ENCODE results near the gene KNTC1.
"Not testable (repeated sequence)": the region's sequence is repeated elsewhere in the genome, so short reads cannot be mapped to it uniquely, and the experiment has no call there.

KNTC1 gene

GRCh38 chr12:122526683-122527477, at the start of gene KNTC1, which contains the start of gene RSRC2:
KNTC1 (plus strand) TSS chr12:122527249; CDS start chr12:122530064, 2,815 bp downstream.
RSRC2 (minus strand) TSS chr12:122526936; CDS start chr12:122526853, 83 bp downstream.
- peak; percentile 99 for DNase-seq (ENCODE audit: low read depth)

- no peak for DNase-seq (ENCODE audit: low read depth)
These were observed 46.3 kb upstream of the KNTC1 start for GRCh38 chr12:122480753-122481152.

DNA sequence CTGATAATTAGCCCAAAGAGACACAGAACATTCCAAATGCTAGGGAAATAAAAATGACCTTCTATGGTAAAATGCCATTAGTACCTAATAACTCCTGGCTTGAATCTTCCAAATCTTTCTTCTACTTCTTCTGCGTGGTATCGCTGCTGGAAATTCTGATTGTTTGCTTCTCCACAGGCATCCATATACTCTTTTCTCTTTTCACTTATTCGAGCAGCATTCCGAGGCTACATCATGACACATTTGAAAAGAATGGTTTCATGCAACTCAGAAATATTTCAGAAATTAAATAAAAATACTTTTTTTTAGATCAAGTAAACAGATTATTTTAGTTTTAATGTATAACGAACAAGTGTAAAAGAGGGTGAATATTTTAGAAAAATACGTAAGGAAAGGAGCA, 45.2 kb upstream of the KNTC1 start:
- no peak for DNase-seq (ENCODE audit: low read depth)

DNA sequence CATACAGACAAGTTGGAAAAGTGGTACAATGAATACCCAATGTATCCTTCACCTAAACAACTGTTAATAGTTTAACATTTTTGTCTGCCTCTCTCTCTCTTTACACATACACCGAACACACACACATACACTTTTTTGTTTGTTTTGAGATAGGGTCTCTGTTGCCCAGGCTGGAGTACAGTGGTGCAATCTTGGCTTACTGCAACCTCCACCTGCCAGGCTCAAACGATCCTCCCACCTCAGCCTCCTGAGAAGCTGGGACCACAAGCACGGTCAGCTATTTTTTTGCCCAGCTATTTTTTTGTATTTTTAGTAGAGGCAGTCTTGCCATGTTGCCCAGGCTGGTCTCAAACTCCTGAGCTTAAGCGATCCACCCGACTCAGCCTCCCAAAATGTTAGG, 43.1 kb upstream of the KNTC1 start:
- DNase-seq (ENCODE audit: low read depth): no peak

DNA sequence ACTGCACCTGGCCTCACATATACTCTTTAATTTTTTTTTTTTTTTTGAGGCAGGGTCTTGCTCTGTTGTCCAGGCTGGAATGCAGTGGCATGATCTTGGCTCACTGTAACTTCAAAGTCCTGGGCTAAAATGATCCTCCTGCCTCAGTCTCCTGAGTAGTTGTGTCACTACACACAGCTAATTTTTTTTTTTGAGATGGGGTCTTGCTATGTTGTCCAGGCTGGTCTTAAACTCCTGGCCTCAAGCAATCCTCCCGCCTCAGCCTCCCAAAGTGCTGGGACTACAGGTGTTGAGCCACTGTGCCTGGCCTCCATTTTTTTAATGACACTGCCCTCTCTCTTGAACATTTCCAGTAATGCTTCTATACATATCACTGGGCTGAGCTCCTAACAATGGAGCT, 42.7 kb upstream of the KNTC1 start:
- DNase-seq (ENCODE audit: low read depth): not testable (repeated sequence)

DNA sequence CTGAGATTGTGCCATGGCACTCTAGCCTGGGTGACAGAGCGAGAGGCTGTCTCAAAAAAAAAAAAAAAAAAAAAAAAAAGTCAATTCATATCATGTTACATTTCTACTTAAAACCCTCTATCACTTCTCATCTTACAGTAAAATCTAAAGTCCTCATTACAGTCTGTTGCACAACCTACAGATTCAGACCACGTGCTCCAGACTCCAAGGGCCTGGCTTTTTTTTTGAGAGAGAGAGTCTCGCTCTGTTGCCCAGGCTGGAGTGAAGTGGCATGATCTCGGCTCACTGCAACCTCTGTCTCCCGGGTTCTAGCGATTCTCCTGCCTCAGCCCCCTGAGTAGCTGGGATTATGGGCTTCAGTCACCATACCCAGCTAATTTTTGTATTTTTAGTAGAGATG, 40.7 kb upstream of the KNTC1 start:
- not testable (repeated sequence) for DNase-seq (ENCODE audit: low read depth)

GRCh38 chr12:122486805-122487426, 40.1 kb upstream of the KNTC1 start:
- DNase-seq (ENCODE audit: low read depth): no peak

- DNase-seq (ENCODE audit: low read depth): not testable (repeated sequence)
These were observed 39.2 kb upstream of the KNTC1 start for GRCh38 chr12:122487807-122488206.

DNA sequence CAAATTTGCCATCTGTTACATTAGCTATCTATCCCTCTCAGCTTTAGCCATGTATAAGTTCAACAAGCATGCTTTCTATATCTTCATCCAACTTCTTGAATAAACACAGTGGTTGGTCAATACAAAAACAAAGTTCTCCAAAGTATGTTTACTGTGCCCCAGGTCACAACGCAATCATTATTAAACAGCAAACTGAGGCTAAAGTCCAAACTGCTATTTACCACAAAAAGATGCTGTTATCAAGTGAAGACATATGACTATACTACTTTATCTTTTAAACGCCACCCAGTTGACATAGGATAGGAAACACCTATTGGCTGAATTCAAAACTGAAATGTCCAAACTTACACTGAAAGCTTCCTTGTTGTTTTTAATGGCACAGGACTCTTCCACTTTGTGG, 38.0 kb upstream of the KNTC1 start:
- DNase-seq (ENCODE audit: low read depth): no peak

GRCh38 chr12:122491991-122492390, 35.1 kb upstream of the KNTC1 start:
- DNase-seq (ENCODE audit: low read depth): no peak

- DNase-seq (ENCODE audit: low read depth): not testable (repeated sequence)
These were observed 33.8 kb upstream of the KNTC1 start for GRCh38 chr12:122493222-122493621.

- DNase-seq (ENCODE audit: low read depth): no peak
These were observed 31.8 kb upstream of the KNTC1 start for GRCh38 chr12:122495258-122495657.

DNA sequence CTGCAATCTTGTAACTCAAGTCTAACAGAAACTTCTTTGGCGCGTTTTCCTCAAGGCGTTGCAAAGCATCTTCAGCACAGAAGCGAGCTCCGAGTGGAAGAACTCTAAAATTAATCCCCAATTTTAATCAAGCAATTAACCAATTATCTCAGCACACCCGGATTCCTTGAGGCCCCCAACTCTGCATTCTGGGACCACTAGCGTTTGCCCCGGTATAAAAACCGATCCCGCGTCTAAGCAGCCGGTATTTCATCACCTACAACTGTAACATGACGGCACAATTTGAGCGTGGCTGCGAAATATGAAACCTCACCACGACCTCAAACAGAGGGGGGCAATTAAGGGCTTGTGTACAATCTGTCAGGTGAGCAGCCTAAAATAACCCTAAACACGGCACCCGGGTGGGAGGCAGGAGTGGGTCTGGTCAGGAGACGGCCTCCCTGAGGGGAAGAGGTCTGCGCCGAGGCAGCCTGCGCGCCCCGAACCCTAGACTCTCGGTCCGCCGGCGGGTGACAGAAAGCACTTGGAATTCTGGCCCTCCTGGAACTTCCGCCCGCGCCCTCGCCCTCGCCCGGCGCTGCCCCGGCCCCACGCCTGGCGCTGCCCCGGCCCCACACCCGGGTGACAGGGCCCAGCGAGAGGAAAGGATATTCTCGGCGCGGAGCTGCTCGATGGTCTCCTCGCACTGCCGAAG, 26.9 kb upstream of the KNTC1 start:
- peak; percentile 47 for DNase-seq (ENCODE audit: low read depth)

DNA sequence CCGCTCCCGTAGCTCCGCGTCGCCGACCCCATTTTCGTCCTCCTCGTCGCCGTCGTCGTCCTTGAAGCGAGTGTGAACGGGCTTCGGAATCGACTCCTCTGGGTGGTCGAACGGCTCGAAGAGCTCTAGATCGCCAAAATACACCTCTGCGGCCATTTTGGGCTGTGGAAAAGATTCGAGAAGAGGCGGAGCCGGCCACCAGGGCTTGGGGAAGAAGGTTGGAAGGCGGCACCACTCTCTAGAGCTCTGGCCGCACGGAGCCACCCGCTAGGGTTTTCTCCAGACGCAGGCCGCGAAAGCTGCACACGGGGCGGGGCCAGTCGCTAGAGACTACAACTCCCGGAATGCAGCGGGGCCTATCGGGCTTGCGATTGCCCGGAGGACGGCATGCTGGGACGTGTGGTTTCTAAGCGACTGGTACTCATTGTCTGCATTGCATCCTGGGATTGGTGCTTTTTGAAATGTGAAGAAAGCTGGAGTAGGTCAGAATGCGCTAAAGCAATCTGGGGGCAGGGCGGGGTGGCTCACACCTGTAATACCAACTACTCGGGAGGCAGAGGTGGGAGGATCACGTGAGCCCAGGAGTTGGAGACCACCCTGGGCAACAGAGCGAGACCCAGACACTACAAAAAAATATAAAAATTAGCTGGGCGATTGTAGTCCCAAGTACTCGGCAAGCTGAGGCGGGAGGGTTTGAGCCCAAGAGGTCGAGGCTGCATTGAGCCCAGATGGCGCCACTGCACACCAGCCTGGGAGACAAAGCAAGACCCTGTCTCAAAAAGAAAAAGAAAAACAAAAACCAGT, 26.2 kb upstream of the KNTC1 start, which contains the start of gene ZCCHC8:
TSS of gene ZCCHC8 (minus strand) at position 248 of the 804 bp plus-strand sequence. CDS start at position 156, 92 bp downstream.
- DNase-seq (ENCODE audit: low read depth): peak; percentile 89

DNA sequence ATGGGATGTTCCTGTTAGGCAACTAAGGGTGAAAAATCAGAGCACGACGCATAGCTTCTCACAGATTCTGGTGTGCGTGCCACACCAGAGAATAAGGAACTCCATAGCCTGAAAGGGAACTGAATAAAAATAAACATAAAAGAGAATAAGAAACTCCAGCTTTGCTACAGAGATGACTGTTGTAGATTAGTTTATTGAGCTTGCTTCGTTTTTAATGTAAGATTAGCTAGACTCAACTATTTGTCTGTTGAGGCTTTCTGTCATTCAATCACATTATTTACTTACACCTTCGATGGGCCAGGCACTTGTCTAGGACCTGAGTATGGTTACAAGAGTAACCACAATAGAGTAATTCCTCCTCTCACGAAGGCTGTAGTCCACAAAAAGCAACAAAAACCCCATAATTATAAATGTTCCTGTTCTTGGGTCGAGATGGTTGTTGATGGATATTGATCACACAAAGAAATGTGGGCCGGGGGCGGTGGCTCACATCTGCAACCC, 25.5 kb upstream of the KNTC1 start:
- no peak for DNase-seq (ENCODE audit: low read depth)

- no peak for DNase-seq (ENCODE audit: low read depth)
These were observed 23.8 kb upstream of the KNTC1 start for GRCh38 chr12:122503147-122503751.

DNA sequence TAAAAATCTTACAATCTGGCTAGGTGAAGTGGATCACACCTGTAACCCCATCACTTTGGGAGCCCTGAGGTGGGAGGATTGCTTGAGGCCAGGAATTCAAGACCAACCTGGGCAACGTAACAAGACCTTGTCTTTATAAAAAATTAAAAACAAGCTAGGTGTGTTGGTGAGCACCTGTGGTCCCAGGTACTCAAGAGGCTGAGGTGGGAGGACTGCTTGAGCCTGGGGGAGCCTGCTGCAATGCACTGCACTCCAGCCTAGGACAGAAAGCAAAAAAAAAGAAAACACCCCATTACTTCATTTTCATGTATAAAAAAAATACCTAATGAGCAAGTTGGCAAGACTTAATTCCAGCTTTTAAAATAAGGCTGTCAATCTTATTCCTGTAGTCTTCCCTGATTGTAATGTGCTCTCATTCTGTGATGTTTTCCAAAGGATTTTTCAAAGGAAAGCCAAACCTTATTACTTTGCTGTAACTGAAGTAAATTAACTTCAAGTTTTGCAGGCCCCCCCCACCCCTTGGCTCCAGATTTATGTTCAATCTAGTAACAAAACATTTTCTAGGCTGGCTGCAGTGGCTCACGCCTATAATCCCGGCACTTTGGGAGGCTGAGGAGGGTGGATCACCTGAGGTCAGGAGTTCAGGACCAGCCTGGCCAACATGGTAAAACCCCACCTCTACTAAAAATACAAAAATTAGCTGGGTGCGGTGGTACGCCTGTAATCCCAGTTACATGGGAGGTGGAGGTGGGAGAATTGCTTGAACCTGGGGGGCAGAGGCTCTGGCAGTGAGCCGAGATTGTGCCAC, 23.1 kb upstream of the KNTC1 start:
- DNase-seq (ENCODE audit: low read depth): no peak

DNA sequence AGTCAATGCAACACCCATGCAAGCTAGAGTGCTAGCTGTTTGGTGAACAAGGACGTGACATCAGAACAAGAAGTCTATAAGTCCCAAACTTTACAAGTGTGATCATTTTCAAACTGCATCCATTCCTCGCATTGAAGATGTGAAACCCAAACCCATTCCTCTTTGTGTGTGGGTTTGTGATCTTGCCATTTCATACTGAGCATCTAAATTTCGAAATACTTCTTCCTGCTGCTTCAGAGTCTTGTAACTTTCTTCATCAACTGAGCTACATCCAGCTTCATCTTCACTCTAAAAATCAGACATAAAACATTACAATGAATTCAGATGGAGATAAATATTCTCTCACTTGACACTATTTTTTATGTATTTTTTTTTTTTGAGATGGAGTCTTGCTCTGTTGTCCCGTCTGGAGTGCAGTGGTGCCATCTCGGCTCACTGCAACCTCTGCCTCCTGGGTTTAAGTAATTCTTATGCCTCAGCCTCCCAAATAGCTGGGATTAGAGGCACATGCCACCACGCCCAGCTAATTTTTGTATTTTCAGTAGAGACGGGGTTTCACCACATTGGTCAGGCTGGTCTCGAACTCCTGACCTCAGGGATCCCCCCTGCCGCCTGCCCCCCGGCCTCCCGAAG, 21.5 kb upstream of the KNTC1 start:
- no peak for DNase-seq (ENCODE audit: low read depth)

DNA sequence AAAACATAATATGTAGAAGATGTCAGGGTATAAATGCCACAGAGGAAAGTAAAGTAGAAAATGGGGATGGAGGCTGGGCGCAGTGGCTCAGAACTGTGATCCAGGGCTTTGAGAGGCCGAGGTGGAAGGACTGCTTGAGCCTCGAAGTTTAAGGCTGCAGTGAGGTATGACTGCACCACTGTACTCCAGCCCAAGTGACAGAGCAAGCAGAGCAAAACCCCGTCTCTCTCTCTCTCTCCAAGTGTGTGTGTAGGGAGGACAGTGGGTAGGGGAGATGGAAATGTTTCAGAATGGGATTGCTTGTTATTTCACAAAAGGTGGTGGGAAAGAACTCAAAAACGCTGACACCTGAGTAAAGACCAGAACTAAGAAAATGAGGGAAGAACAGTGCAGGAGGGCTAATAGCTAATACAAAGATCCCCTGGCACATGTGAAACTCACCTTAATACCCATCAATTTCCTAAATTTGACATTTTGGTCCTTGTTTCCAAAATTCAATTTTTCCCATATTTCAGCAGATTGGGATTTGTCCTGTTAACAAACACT, 20.6 kb upstream of the KNTC1 start:
- no peak for DNase-seq (ENCODE audit: low read depth)

- no peak for DNase-seq (ENCODE audit: low read depth)
These were observed 18.9 kb upstream of the KNTC1 start for GRCh38 chr12:122508163-122508562.

All from HS-27A (cell line).